ENCODE measurements around the gene CDKAL1. TPM values are rescaled to one million over a fixed set of nuclear protein-coding genes. Genes with fewer than 3 reads are reported as not detected.

CDKAL1 gene
- total RNA-seq, 4 donors from 2014 or later, result 11.8 to 21.4 (median 13.8) TPM

GRCh38 chr6:20674664-20675063 is 140.4 kb downstream of the CDKAL1 start:
- DNase-seq (ENCODE audit: low spot score) (no peak), ATAC-seq (ENCODE audit: low FRiP score) (no peak)
- TF ChIP-seq CTCF (IDR thresholded peaks at IDR 0.05), result no peak

- ATAC-seq (ENCODE audit: low FRiP score) (no peak), DNase-seq (ENCODE audit: low spot score) (no peak)
- no peak for TF ChIP-seq CTCF (IDR thresholded peaks at IDR 0.05)
These were observed 144.6 kb downstream of the CDKAL1 start for GRCh38 chr6:20678831-20679352.

- TF ChIP-seq CTCF (IDR thresholded peaks at IDR 0.05), result no peak
- DNase-seq (ENCODE audit: low spot score) (no peak), ATAC-seq (ENCODE audit: low FRiP score) (no peak)
These were observed 146.5 kb downstream of the CDKAL1 start for GRCh38 chr6:20680697-20681165.

- no peak for TF ChIP-seq CTCF (IDR thresholded peaks at IDR 0.05)
- ATAC-seq (ENCODE audit: low FRiP score), result no peak
These were observed 147.0 kb downstream of the CDKAL1 start for GRCh38 chr6:20681243-20681684.

GRCh38 chr6:20684474-20684873 is 150.2 kb downstream of the CDKAL1 start:
- no peak for ATAC-seq (ENCODE audit: low FRiP score)
- no peak for TF ChIP-seq CTCF (IDR thresholded peaks at IDR 0.05)

More at GRCh38 chr6:20681243-20681684, 147.0 kb downstream of the CDKAL1 start:
- DNase-seq (ENCODE audit: low spot score), result no peak

GRCh38 chr6:20686142-20686541 is 151.9 kb downstream of the CDKAL1 start:
- ATAC-seq (ENCODE audit: low FRiP score) (no peak), DNase-seq (ENCODE audit: low spot score) (no peak)
- TF ChIP-seq CTCF (IDR thresholded peaks at IDR 0.05), result no peak

More at GRCh38 chr6:20684474-20684873, 150.2 kb downstream of the CDKAL1 start:
- no peak for DNase-seq (ENCODE audit: low spot score)

- DNase-seq (ENCODE audit: low spot score) (no peak), ATAC-seq (ENCODE audit: low FRiP score) (no peak)
- TF ChIP-seq CTCF (IDR thresholded peaks at IDR 0.05), result no peak
These were observed 153.2 kb downstream of the CDKAL1 start for GRCh38 chr6:20687494-20687893.

Measured in omental fat pad (tissue), 4 donors.